ENCODE measurements around the gene MSMB. TPM values are rescaled to one million over a fixed set of nuclear protein-coding genes. Genes with fewer than 3 reads are reported as not detected.

Gene MSMB
- total and polyA plus RNA-seq, 2 experiments from 2014 or later = not detected

DNA sequence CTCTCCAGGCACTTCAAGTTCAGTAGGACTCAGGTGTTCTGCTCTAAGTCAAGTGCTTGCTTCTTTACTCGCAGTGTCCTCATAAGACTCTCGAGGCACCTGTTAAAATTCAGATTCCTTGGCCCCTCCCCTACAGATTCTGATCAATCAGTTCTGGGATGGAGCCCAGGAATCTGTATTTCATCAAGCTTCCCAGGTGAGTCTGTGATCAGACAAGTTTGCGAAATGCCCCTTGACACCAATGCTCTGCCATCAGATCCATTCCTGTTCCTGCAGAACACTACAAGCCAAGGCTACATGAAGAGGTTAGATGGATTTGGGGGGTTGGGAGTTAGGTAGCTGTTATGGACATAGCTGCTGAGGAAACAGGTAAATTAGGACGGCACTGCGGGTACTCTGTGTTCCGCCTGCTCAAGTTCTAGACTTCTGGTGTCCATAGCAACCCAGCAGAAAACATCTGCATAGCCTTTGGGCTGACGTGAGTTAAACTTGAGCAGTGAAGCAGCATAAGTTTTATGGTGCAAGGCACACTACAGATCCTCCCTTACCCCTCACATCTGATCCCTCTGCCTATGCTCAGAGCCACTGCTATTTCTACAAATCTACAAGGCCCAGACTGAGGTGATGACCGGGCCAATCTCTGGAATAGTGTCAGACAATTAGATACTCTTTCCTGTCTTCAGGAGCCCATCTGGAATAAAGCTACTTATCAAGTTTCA is 8.8 kb downstream of the MSMB start:
- Histone ChIP-seq H3K9me3 (ENCODE audit: low read depth) (no peaks in the 10 kb centered on the region), H3K36me3 (ENCODE audit: low read depth) (no peaks in the 10 kb centered on the region), H3F3A (ENCODE audit: insufficient read depth) (no peaks in the 10 kb centered on the region), H3K27me3 (replicated peaks; ENCODE audit: insufficient read depth) (peaks cover 9% of the 10 kb centered on the region), H3K4me2 (ENCODE audit: unreplicated experiment) (no peak overlapping the region), H3K4me1 (ENCODE audit: insufficient read depth) (0 out of 2 replicates have a peak, but pooled peaks cover 3% of the 10 kb centered on the region), H3K9me2 (ENCODE audit: insufficient read depth) (no peaks in the 10 kb centered on the region), H3K4me3 (no peak overlapping the region), H3K9ac (no peak overlapping the region), H3K79me2 (ENCODE audit: insufficient read depth) (no peaks in the 10 kb centered on the region), H4K20me1 (ENCODE audit: insufficient read depth) (no peaks in the 10 kb centered on the region), H3K27ac (no peak overlapping the region), H2AFZ (no peak overlapping the region)
- DNase-seq = no peak
- in situ Hi-C loops (cut with MboI) = no loop called here
- TF ChIP-seq EZH2 (IDR thresholded peaks at IDR 0.05; ENCODE audit: insufficient read depth, poor library complexity, severe bottlenecking) (no peak), EZH2phosphoT487 (IDR thresholded peaks at IDR 0.05; ENCODE audit: insufficient read depth, low read depth) (no peak)
- 34 to 40% methylated on average over 8 of the region's 8 CpGs for WGBS, 2 experiments (ENCODE audit: low coverage in 1 of 2, low lambda C conversion rate in 2 of 2, missing lambda C conversion rate in 2 of 2)

DNA sequence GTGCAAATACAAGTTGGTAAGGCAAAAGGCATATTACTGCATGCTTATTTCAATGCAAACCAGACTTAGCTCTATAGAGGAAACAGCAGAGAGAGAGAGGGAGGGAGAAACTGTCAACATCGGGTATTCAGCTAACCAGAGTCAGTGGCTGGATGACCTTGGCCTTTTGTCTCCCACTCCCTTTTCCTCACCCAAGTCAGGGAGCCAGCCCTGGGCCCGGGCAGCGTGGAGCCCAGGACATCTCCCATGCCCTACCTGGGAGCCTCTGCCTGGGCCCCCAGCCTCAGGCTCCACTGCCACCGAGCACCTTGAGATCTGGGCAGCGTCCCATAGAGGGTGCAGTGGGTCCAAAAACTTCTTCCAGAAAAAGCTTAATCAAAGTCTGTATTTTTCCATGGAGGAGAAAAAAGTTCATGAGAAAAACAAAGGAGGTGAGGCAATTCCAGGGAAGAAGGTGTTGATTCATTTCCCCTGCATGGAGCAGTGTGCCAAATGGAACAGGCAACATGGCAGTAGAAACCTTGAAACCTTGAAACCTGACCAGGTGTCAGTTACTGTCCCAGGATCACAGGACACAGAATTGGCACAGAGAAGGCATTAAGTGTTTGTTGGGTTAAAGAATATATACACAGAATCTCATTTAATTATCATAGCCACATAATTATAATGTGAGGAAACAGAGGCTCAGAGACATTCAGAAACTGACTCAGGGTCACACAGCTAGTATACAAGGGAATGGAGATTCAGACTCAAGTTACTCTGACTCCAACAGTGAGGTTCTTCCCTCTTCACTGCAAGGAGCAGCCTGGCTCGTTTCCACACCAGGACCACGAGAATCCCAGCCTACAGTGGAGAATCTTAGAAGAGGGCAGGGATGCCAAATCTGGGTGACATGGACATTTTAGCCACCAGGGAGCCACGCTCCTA is 9.9 kb downstream of the MSMB start:
- WGBS, 2 experiments (ENCODE audit: low coverage in 1 of 2, low lambda C conversion rate in 2 of 2, missing lambda C conversion rate in 2 of 2) = 40 to 46% methylated on average over 8 of the region's 8 CpGs
- Histone ChIP-seq H2AFZ (no peak overlapping the region), H3K36me3 (ENCODE audit: low read depth) (no peaks in the 10 kb centered on the region), H3K4me2 (ENCODE audit: unreplicated experiment) (no peak overlapping the region), H3K27ac (no peak overlapping the region), H3K79me2 (ENCODE audit: insufficient read depth) (no peaks in the 10 kb centered on the region), H3K9ac (no peak overlapping the region), H3F3A (ENCODE audit: insufficient read depth) (no peaks in the 10 kb centered on the region), H3K4me3 (no peak overlapping the region), H3K9me3 (ENCODE audit: low read depth) (no peaks in the 10 kb centered on the region), H3K9me2 (ENCODE audit: insufficient read depth) (no peaks in the 10 kb centered on the region), H3K4me1 (ENCODE audit: insufficient read depth) (0 out of 2 replicates have a peak, but pooled peaks cover 3% of the 10 kb centered on the region), H3K27me3 (replicated peaks; ENCODE audit: insufficient read depth) (no peaks in the 10 kb centered on the region), H4K20me1 (ENCODE audit: insufficient read depth) (no peaks in the 10 kb centered on the region)
- TF ChIP-seq EZH2phosphoT487 (IDR thresholded peaks at IDR 0.05; ENCODE audit: insufficient read depth, low read depth) (no peak), EZH2 (IDR thresholded peaks at IDR 0.05; ENCODE audit: insufficient read depth, poor library complexity, severe bottlenecking) (no peak)
- no peak for DNase-seq
- in situ Hi-C loops (cut with MboI) = no loop called here

DNA sequence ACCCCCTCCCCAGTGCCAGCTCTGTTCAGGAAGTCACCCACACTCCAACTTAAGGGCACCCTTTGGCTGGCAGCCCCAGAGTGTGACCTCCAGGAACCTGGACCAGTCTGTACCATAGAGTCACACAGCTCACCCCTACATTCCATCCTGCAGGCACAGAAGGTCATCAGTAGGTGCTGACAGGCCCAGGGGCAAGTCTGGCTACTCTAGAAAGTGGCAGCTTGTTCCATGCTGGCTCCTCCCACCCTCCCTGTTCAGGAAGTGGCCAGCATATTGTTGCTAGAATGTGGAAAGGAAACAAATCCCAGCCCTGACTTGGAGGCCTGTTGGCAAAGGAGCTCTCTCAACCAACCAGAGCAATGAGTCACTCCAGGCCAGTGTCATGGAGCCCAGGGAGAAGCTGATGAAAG is 12.5 kb downstream of the MSMB start:
- Histone ChIP-seq H3K4me2 (ENCODE audit: unreplicated experiment) (no peak overlapping the region), H3K9me2 (ENCODE audit: insufficient read depth) (no peaks in the 10 kb centered on the region)
- in situ Hi-C loops (cut with MboI) = no loop called here

DNA sequence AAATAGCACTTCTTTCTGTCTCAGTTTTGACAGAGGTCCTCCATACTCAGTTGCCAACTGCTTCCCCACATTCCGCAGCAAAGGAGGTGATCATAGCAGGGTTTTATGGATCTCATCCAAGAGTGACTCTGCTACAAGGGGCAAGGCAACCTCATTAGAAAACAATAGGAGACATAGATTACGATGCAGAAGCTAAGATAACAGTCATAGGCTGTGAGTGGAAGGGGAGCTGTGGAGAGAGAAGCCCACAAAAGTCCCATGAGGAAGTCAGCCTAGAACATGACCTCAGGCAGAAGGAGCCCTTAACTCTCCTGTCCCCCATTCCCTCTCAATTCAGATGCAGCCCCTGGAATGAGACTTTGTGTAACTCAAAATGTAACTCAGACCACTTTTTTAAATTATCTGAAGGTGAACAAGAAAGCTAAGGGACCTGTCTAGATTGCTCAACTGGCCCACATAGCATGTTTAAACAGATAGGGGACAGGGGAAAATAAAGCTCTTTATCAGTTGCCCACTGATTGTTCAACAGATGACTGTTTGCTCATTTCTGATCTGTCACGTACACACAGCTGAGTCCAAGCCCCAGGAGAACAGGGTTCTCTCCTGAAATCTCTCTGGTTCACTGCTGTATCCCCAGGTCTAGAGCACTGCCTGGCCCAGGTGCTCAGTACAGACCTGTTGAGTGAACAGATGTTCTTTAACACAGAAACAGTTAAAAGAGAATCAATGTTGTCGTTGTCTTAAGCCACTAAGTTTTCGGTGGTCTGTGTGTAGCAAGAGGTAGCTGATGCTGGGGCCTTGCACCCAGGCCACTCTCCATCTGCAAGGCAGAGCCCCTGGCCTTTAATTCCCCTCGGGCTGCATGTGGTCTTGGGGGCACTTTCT is 14.2 kb downstream of the MSMB start:
- Histone ChIP-seq H2AFZ (peak overlapping the region; percentile 100; the same call in 1 of the 2 replicates), H3K4me2 (ENCODE audit: unreplicated experiment) (no peak overlapping the region)
- 73 to 78% methylated on average over 6 of the region's 6 CpGs for WGBS, 2 experiments (ENCODE audit: low coverage in 1 of 2, low lambda C conversion rate in 2 of 2, missing lambda C conversion rate in 2 of 2)

More for the DNA sequence above, 12.5 kb downstream of the MSMB start:
- Histone ChIP-seq H3K9me3 (ENCODE audit: low read depth) (no peaks in the 10 kb centered on the region), H3K36me3 (ENCODE audit: low read depth) (no peaks in the 10 kb centered on the region), H3K27ac (0 out of 2 replicates have a peak overlapping the region, but pooled peaks have one; percentile 4), H3K9ac (no peak overlapping the region), H4K20me1 (ENCODE audit: insufficient read depth) (no peaks in the 10 kb centered on the region), H3K4me1 (ENCODE audit: insufficient read depth) (peaks cover 11% of the 10 kb centered on the region), H3F3A (ENCODE audit: insufficient read depth) (peaks cover 11% of the 10 kb centered on the region), H2AFZ (peak overlapping the region; percentile 85), H3K79me2 (ENCODE audit: insufficient read depth) (peaks cover 18% of the 10 kb centered on the region), H3K27me3 (replicated peaks; ENCODE audit: insufficient read depth) (no peaks in the 10 kb centered on the region), H3K4me3 (no peak overlapping the region)
- peak; percentile 86 for DNase-seq
- no peak for TF ChIP-seq EZH2 (IDR thresholded peaks at IDR 0.05; ENCODE audit: insufficient read depth, poor library complexity, severe bottlenecking)
- no peak for TF ChIP-seq EZH2phosphoT487 (IDR thresholded peaks at IDR 0.05; ENCODE audit: insufficient read depth, low read depth)

More for the DNA sequence above, 14.2 kb downstream of the MSMB start:
- Histone ChIP-seq H3K27ac (no peak overlapping the region), H3K4me3 (no peak overlapping the region), H3K9me2 (ENCODE audit: insufficient read depth) (no peaks in the 10 kb centered on the region), H3K9me3 (ENCODE audit: low read depth) (no peaks in the 10 kb centered on the region), H3K36me3 (ENCODE audit: low read depth) (no peaks in the 10 kb centered on the region), H3K9ac (no peak overlapping the region), H3K27me3 (replicated peaks; ENCODE audit: insufficient read depth) (no peaks in the 10 kb centered on the region), H4K20me1 (ENCODE audit: insufficient read depth) (peaks cover 11% of the 10 kb centered on the region), H3F3A (ENCODE audit: insufficient read depth) (peaks cover 11% of the 10 kb centered on the region), H3K4me1 (ENCODE audit: insufficient read depth) (peaks cover 22% of the 10 kb centered on the region), H3K79me2 (ENCODE audit: insufficient read depth) (peaks cover 35% of the 10 kb centered on the region)
- TF ChIP-seq EZH2 (IDR thresholded peaks at IDR 0.05; ENCODE audit: insufficient read depth, poor library complexity, severe bottlenecking) (no peak), EZH2phosphoT487 (IDR thresholded peaks at IDR 0.05; ENCODE audit: insufficient read depth, low read depth) (no peak)
- no peak for DNase-seq
- in situ Hi-C loops (cut with MboI) = no loop called here

Measured in GM23248 (cell line).